Fibroblast of skin of back (primary cell): ENCODE measurements around the gene ZNF714.
"Not testable (repeated sequence)": the region's sequence is repeated elsewhere in the genome, so short reads cannot be mapped to it uniquely, and the experiment has no call there.

ENCODE experiments used
- DNase-seq: peaks from one replicate; pipeline ENCODE4 v3.0.0-alpha.2; 2013

The ZNF714 gene

DNA sequence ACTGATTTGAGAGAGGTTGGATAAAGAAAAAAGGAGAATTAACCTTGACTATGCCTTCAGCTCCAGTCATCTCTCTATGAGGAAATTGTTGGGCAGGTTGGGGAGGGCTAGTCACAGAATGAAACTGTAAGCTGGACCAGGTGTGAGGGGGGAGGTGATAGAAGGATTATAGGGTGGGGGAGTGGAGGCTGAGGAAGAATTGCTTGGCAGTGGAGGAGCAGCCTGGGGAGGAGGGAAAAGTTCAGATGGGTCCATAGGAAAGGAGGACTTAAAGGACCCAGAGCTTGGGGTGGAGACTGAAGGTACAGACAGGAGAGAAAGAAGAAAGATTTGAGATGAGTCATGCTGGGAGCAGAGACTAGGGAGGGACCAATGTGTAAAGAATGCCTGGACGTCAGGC is 51.6 kb downstream of the ZNF714 start:
- no peak for DNase-seq

DNA sequence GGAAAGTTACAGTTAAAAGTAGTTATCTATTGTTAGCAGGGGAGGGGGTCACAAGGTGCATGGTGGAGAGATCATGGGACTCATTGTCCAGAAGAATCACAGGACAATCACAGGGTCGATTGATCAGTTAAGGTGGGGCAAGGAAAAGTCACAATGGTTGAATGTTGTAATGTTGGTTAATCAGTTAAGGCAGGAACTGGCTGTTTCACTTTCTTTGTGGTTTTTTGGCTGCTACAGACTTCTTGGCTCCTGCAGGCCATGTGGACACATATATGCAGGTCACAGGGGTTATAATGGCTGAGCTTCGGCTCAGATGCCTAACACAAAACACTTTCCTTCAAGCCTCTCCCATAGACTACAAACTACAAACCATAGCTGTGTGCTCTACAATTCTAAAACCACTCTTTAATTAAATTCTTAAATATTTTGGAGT is 52.9 kb downstream of the ZNF714 start:
- no peak for DNase-seq

DNA sequence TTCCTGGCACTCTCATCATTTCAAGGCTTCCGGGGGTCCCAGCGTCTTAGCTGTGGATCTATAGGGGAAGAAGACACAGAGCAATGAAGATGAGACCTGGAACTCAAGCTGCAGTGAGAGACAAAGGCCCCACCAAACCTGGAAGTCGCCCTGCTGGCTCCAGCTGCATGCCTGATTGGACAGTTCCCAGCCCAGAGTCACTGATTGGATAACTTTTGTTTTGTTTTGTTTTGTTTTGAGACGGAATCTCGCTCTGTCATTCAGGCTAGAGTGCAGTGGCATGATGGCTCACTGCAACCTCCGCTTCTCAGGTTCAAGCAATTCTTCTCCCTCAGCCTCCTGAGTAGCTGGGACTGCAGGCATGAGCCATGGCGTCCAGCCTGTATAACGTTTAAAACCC is 53.4 kb downstream of the ZNF714 start:
- DNase-seq: no peak

DNA sequence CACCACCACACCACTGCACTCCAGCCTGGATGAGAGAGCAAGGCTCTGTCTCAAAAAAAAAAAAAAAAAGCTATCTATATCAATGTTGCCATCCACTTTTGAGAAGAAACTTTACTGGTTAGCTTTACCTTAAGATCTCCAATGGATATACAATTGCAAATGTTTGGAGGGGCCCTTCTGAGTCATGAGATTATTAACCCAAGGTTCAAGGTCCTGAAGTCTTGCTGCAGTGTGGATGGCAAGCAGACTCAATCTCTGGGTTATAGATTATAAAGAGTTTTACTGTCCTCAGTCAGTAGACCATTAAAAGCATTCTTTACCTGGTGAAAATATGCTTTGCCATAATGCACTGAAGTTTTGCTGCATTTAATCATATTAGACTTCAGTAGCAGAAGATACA is 56.1 kb downstream of the ZNF714 start:
- no peak for DNase-seq

DNA sequence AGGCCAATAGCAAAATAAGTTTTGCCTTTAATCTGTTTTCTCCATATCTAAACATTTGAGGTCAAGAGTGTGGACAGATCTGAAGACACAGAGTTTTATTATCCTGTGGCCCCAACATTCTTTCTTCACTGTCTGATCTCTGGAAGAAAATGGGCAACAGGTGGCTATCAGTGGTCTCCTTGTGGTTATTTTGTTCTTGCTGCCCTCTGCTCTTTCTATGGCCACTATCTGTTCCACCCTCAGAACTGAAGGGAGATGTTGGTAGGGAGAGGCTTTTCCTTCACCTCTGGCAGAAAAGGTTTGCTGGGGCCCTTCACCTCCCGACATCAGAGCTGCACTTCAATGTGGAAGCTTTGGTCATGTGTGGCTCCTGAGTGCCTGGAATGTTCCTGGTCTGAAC is 59.0 kb downstream of the ZNF714 start:
- DNase-seq: not testable (repeated sequence)

DNA sequence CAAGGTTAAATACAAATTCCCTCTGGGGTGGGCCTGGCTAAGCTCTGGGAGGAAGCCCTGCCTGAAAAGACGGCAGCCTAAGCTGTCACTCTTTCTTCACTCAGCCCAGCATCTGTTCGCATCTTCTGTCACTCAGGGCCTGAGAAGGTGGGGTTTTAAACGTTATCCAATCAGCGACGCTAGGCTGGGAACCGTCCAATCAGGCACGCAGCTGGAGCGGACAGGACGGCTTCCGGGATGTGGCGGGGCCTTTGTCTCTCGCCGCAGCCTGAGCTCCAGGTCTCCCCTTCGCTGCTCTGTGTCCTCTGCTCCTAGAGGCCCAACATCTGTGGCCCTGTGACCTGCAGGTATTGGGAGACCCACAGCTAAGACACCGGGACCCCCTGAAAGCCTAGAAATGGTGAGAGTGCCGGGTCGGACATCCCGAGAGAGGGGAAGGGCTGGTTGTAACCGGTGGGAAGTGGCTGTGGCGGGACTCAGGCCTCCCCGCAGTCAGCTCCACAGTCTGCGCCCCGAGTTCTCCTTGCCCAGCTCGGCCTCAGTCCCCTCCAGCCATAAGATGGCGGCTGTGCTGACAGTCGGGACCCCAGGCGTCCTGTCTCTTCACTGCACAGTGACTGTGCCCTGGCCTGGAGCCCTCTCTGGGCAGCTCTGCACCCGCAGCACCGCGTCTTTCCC is 59.9 kb downstream of the ZNF714 start, which contains the start of gene ZNF431:
Gene ZNF431, plus strand, starts transcription at position 254 of the 678 bp plus-strand sequence. Its CDS starts 144 bp downstream, at position 398.
- peak; percentile 96 for DNase-seq

DNA sequence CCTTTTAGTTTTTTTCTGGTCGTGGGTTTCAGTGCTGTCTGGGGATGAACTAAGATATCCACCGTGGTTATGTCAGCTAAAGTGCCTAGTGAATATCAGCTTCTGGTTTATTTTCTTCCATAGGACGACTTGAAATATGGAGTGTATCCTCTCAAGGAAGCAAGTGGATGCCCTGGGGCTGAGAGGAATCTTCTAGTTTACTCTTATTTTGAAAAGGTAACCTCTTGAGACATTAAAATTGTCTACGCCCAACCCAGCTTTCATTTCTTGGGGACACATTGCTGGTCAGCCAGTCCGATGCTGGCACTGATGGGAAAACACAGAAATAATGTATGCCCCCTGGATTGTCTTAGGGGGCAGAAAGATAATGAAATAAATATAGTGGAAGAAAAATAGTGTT is 61.4 kb downstream of the ZNF714 start:
- DNase-seq: no peak

DNA sequence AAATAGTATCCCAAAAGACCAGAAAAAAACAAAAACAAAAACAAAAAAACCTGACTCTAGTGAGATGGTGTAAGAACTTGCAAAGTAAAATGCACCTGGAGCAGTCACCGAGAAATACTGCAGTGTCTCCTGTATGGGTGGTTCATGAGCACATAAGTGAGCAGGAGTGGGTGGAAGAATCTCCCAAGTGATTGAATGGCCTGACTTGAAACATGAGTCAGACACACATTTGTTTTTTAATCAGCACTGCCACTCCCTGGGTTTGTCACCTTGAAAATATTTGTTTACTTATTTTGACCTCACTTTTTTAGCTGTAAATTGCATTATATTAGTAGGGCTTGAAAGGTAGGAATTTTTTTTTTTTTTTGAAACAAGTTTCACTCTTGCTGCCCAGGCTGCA is 61.9 kb downstream of the ZNF714 start:
- DNase-seq: no peak

DNA sequence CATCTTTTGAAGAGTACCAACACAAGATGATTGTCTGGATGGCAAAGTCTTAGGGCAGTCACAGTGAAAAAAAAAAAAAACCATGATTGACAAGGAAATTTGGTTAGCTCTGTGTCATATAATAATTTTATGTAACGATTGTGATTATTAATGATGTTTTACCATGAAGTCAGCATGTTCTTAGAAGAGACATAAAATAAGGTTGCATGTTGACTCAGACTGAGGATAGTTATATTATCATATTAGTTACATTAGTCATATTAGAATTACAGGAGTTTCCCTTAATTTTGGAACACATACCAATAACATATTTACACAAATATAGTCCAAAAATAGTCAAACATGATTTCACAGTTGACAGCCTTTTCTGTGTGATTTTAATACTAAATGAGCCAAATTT is 65.5 kb downstream of the ZNF714 start:
- no peak for DNase-seq

DNA sequence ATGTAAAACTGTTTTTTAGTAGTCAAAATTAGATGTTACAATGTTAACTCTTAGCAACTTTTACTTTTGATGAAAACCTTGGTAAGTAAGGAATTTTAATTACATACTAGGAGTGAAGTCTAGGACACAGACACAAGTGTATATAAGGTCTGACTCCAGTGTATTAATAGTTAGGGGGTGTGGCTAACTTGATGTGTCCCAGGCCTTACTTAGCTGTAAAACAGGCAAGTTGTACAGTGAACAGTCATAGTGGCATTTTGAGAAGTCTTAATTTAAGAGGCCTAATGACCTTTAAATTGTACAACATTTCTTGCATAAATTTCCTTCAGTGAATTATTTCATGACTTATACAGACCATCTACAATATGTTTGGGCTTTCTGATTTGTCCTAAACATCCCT is 66.7 kb downstream of the ZNF714 start:
- no peak for DNase-seq

DNA sequence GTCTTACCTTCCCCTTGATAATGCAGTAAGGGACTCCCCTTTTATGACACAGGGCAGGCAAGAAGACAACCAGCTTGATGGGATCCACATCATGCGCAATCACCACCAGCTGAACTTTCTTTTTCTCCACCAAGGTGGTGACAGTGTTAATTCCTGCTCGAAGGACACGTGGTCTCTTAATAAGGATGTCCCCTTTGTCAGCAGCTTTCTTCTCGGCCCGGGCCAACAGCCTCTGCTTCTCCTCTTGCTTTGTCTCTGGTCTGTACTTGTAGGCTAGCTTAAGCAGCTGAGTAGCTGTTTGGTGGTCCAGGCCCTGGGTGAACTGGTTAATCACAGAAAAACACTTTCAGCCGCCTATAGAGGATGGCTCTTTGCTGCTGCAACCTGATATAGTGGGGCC is 67.9 kb downstream of the ZNF714 start:
- no peak for DNase-seq

DNA sequence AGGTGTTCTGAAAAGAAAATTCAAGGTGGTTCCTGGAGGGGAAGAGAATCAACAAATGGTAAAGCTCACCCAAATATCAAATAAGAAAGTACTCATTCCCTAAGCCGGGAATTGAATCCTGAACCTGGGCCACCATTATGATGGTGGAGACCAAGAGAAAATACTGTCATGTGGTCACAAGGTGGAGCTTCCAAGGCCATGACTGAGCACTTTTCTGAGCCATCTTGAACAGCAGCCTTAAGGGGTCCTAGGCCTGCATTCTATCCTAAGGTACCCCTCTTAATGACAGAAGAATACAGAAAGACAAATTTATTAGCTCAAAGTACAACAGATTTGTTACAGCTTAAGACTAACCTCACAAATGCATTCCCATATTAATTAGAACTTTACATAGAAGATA is 69.5 kb downstream of the ZNF714 start:
- no peak for DNase-seq

DNA sequence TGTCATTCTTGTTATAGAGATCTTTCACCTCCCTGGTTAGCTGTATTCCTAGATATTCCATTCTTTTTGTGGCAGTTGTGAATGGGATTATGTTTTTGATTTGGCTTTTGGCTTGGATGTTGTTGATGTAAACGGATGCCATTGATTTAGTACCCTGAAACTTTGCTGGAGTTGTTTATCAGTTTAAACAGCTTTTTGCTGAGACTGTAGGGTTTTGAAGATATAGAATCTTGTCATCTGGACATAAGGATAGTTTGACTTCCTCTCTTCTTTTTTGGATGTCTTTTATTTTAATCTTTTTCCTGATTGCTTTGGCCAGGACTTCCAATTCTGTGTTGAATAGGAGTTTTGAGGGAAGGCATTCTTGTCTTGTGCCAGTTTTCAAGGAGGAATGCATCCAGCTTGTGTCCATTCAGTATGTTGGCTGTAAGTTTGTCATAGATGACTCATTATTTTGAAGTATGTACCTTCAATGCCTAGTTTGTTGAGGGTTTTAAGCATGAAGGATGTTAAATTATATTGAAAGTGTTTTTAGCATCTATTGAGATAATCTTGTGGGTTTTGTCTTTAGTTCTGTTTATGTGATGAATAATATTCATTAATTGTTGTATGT is 76.6 kb downstream of the ZNF714 start:
- peak; percentile 58 for DNase-seq

DNA sequence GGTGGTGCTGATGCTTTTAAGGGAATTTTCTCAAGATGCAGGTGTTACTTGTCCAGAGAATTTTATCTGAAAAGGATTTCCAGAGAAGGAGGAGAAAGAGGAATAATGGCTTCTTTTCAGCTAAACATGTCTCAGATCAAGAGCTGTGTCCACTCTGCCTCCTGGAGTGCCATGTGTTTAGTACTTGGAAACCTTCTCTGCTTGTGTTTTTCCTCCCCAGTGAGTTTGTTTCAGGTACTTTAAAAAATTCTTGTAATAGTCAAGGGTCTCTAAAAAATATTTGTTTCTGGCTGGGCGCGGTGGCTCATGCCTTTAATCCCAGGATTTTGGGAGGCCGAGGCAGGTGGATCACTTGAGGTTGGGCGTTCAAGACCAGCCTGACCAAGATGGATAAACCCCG is 82.5 kb downstream of the ZNF714 start:
- DNase-seq: no peak

DNA sequence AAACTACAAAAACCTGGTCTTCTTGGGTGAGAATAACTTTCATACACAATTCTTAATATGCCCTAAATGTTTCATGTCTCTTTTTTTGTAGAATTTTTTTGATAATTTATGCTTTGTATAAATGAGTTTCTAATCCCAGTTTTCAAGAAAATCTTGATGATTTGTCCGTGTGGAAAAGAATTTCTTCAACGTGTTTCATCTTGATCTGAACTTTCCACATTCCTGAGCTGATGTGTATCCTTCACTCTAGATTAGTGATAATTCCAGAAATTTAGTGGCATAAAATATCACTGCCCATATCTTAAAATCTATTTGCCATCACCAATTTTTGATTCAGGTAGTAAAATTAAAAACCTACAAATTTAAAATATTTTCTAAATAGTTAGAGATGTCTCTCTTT is 84.4 kb downstream of the ZNF714 start:
- DNase-seq: no peak
